HL-60 (cell line): ENCODE results near the gene COL1A2.

ENCODE experiments used
- GABPA ChIP-seq: IDR thresholded peaks from 2 replicates; pipeline ENCODE4 v1.6.1; 2012; ENCODE audit warnings: low read depth
- POLR2AphosphoS5 ChIP-seq: IDR thresholded peaks from 2 replicates; pipeline ENCODE4 v1.6.1; 2012; ENCODE audit warnings: low read depth

- TF ChIP-seq GABPA: no peak
- TF ChIP-seq POLR2AphosphoS5: no peak
These were observed 51.0 kb downstream of the COL1A2 start for GRCh38 chr7:94445696-94446194.
